ENCODE measurements around the gene PFKFB3.

Gene PFKFB3

GRCh38 chr10:6218692-6219493 is 16.2 kb downstream of the PFKFB3 start:
- in situ Hi-C loops (cut with MboI; ENCODE audit: low sequenced_read_pairs), result no loop called here

GRCh38 chr10:6219494-6219836 is 16.7 kb downstream of the PFKFB3 start:
- in situ Hi-C loops (cut with MboI; ENCODE audit: low sequenced_read_pairs), result no loop called here

DNA sequence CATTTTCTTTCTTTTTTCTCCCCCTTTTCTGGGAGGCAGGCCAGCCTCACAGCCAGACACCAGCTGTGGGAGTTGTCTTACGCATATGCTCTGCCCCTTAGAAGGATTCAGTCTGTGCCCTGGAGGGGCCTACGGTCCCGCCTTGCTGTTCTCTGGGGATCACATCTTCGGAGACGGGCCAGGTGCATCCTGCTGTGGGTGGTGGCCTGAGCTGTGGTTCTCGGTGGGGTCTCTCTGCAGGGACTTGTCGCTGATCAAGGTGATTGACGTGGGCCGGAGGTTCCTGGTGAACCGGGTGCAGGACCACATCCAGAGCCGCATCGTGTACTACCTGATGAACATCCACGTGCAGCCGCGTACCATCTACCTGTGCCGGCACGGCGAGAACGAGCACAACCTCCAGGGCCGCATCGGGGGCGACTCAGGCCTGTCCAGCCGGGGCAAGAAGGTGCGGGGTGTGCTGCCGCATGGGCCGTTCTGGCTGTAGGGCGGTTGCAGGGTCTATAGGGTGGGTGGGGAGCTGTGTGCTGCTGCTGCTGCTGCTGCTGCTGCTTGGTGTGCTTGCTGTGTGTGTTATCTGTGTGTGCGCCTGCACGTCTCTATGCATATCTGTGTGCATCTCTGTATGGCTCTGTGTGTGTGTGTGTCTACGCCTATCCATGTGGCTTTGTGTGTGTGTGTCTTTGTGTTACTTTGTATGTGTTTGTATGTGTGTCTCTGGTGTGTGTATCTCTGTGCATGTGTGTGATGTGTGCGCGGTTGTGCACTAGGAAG is 17.9 kb downstream of the PFKFB3 start:
- in situ Hi-C loops (cut with MboI; ENCODE audit: low sequenced_read_pairs), result no loop called here

DNA sequence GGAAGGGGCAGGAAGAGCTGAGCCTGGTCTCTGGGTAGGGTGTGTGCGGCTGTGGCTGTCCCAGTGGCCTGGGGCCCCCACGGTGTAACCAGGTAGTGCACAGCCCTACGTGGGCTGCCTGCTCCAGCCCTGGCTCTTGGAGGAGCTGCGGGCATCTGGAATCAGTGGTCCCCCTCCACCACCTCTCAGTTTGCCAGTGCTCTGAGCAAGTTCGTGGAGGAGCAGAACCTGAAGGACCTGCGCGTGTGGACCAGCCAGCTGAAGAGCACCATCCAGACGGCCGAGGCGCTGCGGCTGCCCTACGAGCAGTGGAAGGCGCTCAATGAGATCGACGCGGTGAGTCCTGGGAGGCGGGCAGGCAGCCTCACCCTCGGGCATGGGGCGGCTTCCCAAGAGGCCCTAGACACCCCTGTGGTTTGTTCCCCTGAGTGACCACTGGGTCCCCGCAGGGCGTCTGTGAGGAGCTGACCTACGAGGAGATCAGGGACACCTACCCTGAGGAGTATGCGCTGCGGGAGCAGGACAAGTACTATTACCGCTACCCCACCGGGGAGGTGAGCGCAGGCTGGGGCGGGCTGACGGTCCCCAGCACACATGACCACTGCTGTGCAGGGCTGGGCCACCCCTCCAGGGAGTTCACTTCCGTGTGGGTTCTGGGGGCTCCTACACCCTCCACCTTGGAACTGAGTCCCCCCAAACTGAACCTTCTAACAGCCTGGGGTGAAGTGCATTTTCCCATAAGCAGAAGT is 18.6 kb downstream of the PFKFB3 start:
- in situ Hi-C loops (cut with MboI; ENCODE audit: low sequenced_read_pairs), result no loop called here

DNA sequence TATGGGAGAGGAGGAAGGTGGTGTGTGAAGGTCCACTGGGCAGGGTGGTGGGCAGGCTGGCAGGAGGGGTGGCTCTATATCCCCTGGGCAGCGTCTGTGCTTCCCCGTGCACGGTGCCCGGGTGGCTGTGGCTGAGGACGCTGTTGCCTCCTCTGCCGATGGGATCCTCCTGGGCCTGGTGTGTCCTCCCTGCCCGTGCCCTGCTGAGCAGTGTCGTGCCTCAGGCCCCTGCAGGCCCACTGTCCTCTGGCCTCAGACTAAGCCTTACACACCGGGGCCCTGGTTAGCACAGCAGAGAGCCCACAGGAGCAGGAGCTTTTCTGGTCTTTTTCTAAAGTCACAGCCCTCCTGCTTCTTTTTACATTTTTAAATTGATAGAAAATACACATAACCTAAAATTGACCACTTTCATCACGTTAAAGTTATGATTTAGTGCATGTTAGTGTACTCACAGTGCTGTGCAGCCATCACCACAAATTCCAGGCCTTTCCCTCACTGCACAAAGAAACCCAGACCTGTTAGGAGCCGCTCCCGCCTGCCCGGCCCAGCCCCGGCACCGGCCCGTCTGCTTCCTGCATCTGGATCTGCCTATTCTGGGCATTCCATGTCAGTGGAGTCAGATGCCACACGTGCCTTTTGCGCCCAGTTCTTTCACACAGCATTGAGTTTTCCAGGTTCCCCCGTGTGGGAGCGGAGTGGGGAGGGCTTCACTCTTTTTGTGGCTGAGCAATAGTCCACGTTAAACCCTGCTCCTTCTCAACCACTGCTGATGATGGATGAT is 19.4 kb downstream of the PFKFB3 start:
- in situ Hi-C loops (cut with MboI; ENCODE audit: low sequenced_read_pairs), result no loop called here

DNA sequence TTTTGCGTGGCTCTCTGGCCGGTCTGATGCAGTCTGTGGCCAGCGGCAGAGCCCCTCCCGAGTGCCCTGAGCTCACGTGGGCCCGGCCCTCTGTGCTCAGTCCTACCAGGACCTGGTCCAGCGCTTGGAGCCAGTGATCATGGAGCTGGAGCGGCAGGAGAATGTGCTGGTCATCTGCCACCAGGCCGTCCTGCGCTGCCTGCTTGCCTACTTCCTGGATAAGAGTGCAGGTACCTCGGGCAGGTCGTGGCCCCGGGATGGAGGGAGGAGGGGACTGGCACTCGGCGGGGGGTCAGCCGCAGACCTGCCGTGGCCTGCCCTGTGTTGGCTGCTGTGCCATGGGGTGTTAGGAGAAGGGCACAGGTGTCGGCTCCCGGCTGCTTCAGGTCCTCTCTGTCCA is 20.0 kb downstream of the PFKFB3 start:
- in situ Hi-C loops (cut with MboI; ENCODE audit: low sequenced_read_pairs), result no loop called here

DNA sequence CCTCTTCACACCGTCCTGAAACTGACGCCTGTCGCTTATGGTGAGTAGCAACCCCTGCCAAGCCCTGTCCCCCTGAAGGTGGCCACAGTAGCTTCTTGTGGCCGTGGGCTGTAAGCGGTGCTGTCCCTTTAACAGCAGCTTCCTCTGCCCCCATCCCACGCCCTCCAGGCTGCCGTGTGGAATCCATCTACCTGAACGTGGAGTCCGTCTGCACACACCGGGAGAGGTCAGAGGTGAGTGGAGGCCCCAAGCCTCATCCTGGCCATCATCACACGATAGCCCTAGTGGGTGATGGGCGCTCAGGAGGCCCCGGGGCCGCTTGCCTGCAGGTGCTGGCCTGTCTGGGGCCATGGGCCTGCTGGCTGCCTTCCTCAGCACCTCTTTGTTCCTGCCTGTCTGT is 21.2 kb downstream of the PFKFB3 start:
- in situ Hi-C loops (cut with MboI; ENCODE audit: low sequenced_read_pairs), result no loop called here

- in situ Hi-C loops (cut with MboI; ENCODE audit: low sequenced_read_pairs), result no loop called here
These were observed 22.0 kb downstream of the PFKFB3 start for GRCh38 chr10:6224781-6225180.

DNA sequence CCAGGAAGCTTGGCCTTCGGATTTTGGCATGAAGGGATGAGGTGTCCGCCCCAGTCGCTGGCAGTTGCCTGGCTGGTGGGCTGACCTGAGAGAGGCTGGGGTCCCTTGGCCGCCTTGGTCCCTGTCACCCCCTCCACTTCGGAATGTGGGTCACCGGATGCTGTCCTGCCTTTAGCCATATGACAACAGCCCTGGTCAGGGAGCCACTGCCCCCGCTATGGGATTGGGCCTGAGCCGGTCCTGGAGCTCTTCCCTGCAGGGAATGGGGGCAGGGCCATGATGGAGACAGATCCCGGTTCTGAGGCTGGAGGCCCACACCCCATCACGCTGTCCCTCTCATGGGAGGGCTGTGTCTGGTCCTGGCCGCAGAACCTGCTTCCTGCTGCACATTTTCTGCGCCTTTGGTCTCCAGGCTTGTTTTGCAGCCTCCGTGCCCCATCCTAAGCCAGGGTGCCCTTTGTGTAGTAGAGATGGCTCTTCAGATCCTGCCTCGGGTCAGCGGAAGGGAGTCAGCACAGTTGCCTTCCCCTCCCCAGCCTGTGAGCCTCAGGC is 22.6 kb downstream of the PFKFB3 start:
- in situ Hi-C loops (cut with MboI; ENCODE audit: low sequenced_read_pairs), result no loop called here

GRCh38 chr10:6226216-6226615 is 23.5 kb downstream of the PFKFB3 start:
- in situ Hi-C loops (cut with MboI; ENCODE audit: low sequenced_read_pairs), result no loop called here

DNA sequence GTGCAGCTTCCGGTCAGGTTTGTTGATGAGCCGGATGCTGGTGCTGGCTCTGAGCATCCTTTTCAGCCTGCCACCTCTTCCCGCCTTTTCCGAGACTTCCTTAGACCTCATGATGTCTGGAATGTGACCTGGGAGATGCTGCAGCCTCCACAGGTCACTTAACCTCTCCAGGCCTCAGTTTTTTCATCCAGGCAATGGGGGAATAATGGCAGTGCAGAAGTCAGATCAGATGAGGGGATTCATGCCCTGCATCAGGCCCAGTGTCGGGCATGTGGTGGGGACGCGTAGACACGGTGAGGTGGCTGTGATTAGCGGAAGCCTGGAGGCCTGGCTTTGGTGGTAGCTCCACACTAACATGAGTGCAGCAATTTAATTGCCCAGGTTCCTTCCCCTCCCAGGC is 24.6 kb downstream of the PFKFB3 start:
- in situ Hi-C loops (cut with MboI; ENCODE audit: low sequenced_read_pairs), result no loop called here

GRCh38 chr10:6228010-6228511 is 25.3 kb downstream of the PFKFB3 start:
- in situ Hi-C loops (cut with MboI; ENCODE audit: low sequenced_read_pairs), result no loop called here

DNA sequence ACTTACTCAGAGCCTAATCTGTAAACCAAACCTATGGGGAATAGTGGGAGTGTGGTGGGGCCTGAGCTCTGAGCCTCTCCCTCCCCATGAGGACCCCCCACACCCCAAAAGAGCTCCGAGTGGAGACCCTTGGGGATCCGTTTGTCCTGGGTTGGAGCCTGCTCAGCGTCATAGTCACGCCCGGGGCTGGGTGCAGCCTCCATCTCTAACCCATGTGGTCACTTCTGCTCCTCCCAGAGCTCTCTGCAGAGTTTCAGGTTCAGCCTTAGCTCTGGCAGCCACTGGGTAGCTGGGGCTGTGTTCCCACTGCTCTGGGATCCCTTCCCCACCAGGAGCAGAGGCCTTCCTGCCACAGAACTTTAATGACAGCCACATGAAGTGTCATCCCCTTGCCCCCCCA is 25.9 kb downstream of the PFKFB3 start:
- in situ Hi-C loops (cut with MboI; ENCODE audit: low sequenced_read_pairs), result no loop called here

DNA sequence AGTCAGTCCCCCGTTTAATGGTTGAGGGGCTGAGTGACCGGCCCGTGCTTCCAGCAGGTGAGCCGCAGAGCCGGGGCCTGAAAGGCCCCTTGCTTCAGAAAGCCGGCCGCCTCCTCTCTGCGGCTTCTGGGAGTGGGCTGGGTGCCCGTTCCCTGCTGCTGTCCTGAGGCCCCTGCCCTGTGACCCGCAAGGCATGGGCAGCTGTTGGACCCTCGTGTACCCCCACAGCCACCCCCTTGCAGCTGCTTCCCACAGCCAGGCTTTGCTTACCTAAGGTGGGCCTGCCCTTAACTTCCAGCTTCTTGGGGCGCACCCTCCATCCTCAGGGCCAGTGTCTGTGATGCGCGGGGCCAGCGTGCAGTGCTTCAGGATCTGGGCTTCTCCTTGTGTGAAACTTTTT is 26.6 kb downstream of the PFKFB3 start:
- in situ Hi-C loops (cut with MboI; ENCODE audit: low sequenced_read_pairs), result no loop called here

DNA sequence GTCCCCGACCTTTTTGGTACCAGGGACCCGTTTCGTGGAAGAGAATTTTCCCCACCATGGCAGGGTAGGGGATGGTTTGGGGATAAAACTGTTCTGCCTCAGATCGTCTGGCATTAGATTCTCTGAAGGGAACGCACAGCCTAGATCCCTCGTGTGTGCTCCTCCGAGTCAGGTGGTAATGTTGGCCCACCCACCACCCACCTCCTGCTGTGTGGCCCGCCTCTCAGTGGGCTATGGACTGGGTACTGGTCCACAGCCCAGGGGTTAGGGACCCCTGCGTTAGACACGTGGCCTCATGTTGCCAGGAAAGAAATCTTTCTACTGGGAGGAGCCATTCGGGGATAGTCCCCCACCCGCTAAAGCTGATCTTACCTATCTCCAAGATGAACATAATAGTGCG is 27.0 kb downstream of the PFKFB3 start:
- in situ Hi-C loops (cut with MboI; ENCODE audit: low sequenced_read_pairs), result no loop called here

GRCh38 chr10:6230315-6230714 is 27.6 kb downstream of the PFKFB3 start:
- in situ Hi-C loops (cut with MboI; ENCODE audit: low sequenced_read_pairs), result no loop called here

GRCh38 chr10:6231146-6231545 is 28.4 kb downstream of the PFKFB3 start:
- in situ Hi-C loops (cut with MboI; ENCODE audit: low sequenced_read_pairs), result no loop called here

DNA sequence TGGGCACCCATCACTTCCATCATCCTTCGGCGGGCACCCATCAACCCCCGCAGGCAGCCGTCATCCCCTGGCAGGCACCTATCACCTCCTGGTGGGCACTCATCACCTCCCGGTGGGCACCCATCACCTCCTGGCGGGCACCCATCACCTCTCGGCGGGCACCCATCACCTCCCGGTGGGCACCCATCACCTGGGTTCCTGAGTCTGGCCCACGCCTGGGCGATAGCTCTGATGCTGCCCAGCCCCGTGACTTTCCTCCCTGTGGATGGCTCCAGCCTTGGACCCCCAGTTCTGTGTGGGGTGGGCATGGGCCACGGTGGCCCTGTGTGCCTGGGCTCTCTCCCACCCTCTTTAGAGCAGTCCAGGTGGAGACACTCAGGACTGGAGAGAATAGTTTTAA is 29.0 kb downstream of the PFKFB3 start:
- in situ Hi-C loops (cut with MboI; ENCODE audit: low sequenced_read_pairs), result no loop called here

GRCh38 chr10:6232225-6232807 is 29.6 kb downstream of the PFKFB3 start:
- in situ Hi-C loops (cut with MboI; ENCODE audit: low sequenced_read_pairs), result no loop called here

Measured in HL-60/S4 treated with phorbol 12-myristate 13-acetate at 8.2 ng/mL for 4 days and 3 days (cell line).